Activated naive CD8-positive, alpha-beta T cell treated with anti-CD3 and anti-CD28 coated beads, Interleukin-2, amount 10 ng/mL, durations not matched to agents 7 days and 5 days (primary cell): Measurements from ENCODE around the gene CYREN. TPM values are rescaled to one million over a fixed set of nuclear protein-coding genes. Genes with fewer than 3 reads are reported as not detected.
"Not testable (repeated sequence)": the region's sequence is repeated elsewhere in the genome, so short reads cannot be mapped to it uniquely, and the experiment has no call there.

Experiments used
- ATAC-seq: fragments of 150-1000 bp; cut with Tn5 transposase; one replicate; pipeline ENCODE4 v1.10.0; 2021; ENCODE audit warnings: low read depth, moderate library complexity
- POLR2A ChIA-PET: fragments of 350-600 bp; sonication (Branson Sonifier 250); formaldehyde crosslinking; loops from one replicate; lab custom pipeline; 2021; ENCODE audit warnings: antibody characterized with exemption; lab: Charles Lee
- DNase-seq: peaks from one replicate; pipeline ENCODE4 v3.0.0; 2021
- H3K27ac Mint-ChIP-seq: one replicate; pipeline ENCODE4 v1.8.0; 2022; ENCODE audit warnings: mild to moderate bottlenecking, mixed read lengths
- H3K27me3 Mint-ChIP-seq: one replicate; pipeline ENCODE4 v1.8.0; 2022; ENCODE audit warnings: mild to moderate bottlenecking, moderate library complexity, mixed read lengths
- H3K36me3 Mint-ChIP-seq: one replicate; pipeline ENCODE4 v1.8.0; 2021; ENCODE audit warnings: mild to moderate bottlenecking, mixed read lengths
- H3K4me1 Mint-ChIP-seq: one replicate; pipeline ENCODE4 v1.8.0; 2021; ENCODE audit warnings: mixed read lengths
- H3K4me3 Mint-ChIP-seq: one replicate; pipeline ENCODE4 v1.8.0; 2022; ENCODE audit warnings: mild to moderate bottlenecking, moderate library complexity, mixed read lengths
- H3K9me3 Mint-ChIP-seq: one replicate; pipeline ENCODE4 v1.8.0; 2021; ENCODE audit warnings: mixed read lengths
- microRNA-seq: library from miRNA; unstranded; fragments of <30 nt; microRNA quantifications from one replicate; pipeline ENCODE4 v1.2.0, GENCODE V29; 2022
- total RNA-seq, 2 experiments: library from RNA; stranded (reverse); gene quantifications; one replicate each; pipeline ENCODE4 v1.2.3, GENCODE V29; 2021

Gene CYREN
- total RNA-seq, 2 experiments from 2014 or later = 39.6 to 40.8 TPM

DNA sequence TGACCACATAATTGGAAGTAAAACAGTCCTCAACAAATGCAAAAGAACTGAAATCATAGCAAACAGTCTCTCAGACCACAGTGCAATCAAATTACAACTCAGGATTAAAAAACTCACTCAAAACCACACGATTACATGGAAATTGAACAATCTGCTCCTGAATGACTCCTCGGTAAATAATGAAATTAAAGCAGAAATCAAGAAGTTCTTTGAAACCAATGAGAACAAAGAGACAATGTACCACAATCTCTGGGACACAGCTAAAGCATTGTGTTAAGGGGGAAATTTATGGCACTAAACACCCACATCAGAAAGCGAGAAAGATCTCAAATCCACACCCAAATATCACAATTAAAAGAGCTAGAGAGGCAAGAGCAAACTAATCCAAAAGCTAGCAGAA lies 45.9 kb downstream of the CYREN start:
- peaks cover 18% of the 10 kb centered on the region for H3K9me3 Mint-ChIP-seq
- DNase-seq, H3K4me3 Mint-ChIP-seq, H3K27ac Mint-ChIP-seq, H3K36me3 Mint-ChIP-seq, H3K4me1 Mint-ChIP-seq, H3K27me3 Mint-ChIP-seq, ATAC-seq, POLR2A ChIA-PET: not testable (repeated sequence)

DNA sequence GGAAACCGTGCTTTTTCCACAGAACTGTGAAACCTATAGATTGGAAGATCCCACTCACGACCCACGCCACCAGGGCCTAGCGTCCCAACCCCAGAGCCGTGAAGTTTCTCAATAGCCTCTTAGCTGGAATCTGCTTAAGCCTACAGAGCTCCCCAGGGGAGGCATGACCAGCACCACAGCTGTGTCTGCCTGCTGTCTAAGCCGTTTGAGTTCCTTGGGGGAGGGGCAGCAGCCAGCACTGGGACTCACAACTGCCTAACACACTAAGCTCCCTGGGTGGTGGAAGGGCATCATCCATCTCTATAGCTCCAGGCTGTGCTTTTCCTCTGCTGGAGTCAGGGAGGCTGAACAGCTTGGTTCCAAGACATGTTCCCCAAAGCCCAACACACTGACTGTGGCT lies 48.6 kb downstream of the CYREN start:
- Mint-ChIP-seq H3K9me3 (peaks cover 16% of the 10 kb centered on the region), H3K4me1 (no peaks in the 10 kb centered on the region), H3K36me3 (peaks cover 5% of the 10 kb centered on the region), H3K4me3 (no peak overlapping the region), H3K27me3 (no peaks in the 10 kb centered on the region), H3K27ac (no peak overlapping the region)
- DNase-seq = no peak
- no peak for ATAC-seq
- POLR2A ChIA-PET = no interaction called here

DNA sequence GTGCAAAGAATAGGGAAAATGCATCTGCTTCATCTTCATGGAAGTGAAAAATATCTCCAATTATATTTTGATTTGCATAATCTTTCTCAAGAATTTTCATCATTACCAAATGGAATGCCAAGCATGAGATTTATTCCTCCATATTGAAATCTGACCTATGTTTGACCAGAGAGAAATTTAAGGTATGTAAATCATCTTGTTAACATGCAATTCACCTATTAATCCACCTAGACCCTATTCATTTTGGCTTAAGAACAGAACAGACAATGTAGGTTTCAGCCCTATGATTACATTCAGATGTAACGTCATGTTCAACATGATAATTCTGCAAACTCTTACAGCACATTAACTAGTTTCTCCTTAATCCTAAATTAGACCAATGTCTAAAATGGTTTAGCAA lies 53.4 kb downstream of the CYREN start:
- DNase-seq (no peak), ATAC-seq (no peak)
- POLR2A ChIA-PET = no interaction called here
- Mint-ChIP-seq H3K4me3 (no peak overlapping the region), H3K9me3 (peaks cover 13% of the 10 kb centered on the region), H3K27ac (no peak overlapping the region), H3K27me3 (no peaks in the 10 kb centered on the region), H3K4me1 (no peaks in the 10 kb centered on the region), H3K36me3 (no peaks in the 10 kb centered on the region)

Small RNA genes lying within 50 kb of the gene (microRNA-seq; reads per million reads assigned to microRNA genes)
- gene MIR6509 = not detected

Other genes starting within 250 kb of the CYREN start
- gene AGBL3, start 184.2 kb downstream of the CYREN start, total RNA-seq = 1 to 10 TPM; 4.5 to 6.7 TPM
- 10 to 100 TPM; 29.8 to 31.0 TPM for gene TMEM140, start 22.6 kb downstream of the CYREN start, total RNA-seq
- 10 to 100 TPM; 18.7 to 19.1 TPM for gene WDR91, start 40.8 kb upstream of the CYREN start, total RNA-seq
- gene STRA8, start 63.1 kb upstream of the CYREN start, total RNA-seq = not detected